Subcutaneous adipose tissue (tissue), 4 donors: ENCODE results near the gene RUFY3. TPM values are rescaled to one million over a fixed set of nuclear protein-coding genes. Genes with fewer than 3 reads are reported as not detected.

Experiments
- CTCF ChIP-seq: fragments of 450-650 bp; IDR thresholded peaks from one replicate; pipeline ENCODE4 v1.5.1; 2016; ENCODE audit warnings: low read depth, mild to moderate bottlenecking, control low read depth, antibody characterized with exemption, moderate library complexity
- total RNA-seq, 4 donors: library from RNA; depleted of rRNA; stranded (reverse); fragments of >200 nt; gene quantifications; one replicate each; pipeline ENCODE4 v1.1.0, GENCODE V29; 2016

The RUFY3 gene
- total RNA-seq, 4 donors from 2014 or later: 47.1 to 75.3 (median 58.6) TPM

- no peak for TF ChIP-seq CTCF
Observed at GRCh38 chr4:70836081-70836480, 114.3 kb downstream of the RUFY3 start.

- TF ChIP-seq CTCF: no peak
Observed at GRCh38 chr4:70838204-70838603, 116.4 kb downstream of the RUFY3 start.

- no peak for TF ChIP-seq CTCF
Observed at GRCh38 chr4:70838666-70839588, 117.2 kb downstream of the RUFY3 start.

GRCh38 chr4:70839589-70840093 lies 117.9 kb downstream of the RUFY3 start, which contains the start of gene GRSF1:
Gene GRSF1, minus strand, starts transcription at chr4:70839890. Its CDS starts 63 bp downstream, at chr4:70839827.
- no peak for TF ChIP-seq CTCF

GRCh38 chr4:70841211-70841610 lies 119.4 kb downstream of the RUFY3 start:
- no peak for TF ChIP-seq CTCF

GRCh38 chr4:70841951-70842350 lies 120.2 kb downstream of the RUFY3 start:
- TF ChIP-seq CTCF: no peak

GRCh38 chr4:70842761-70843435 lies 121.1 kb downstream of the RUFY3 start:
- TF ChIP-seq CTCF: no peak
